GM21528 (cell line): ENCODE results near the gene PRDX3.

Experiments
- ATAC-seq: cut with Tn5 transposase; IDR thresholded peaks from one replicate; pipeline ENCODE4 v1.9.1; 2021; ENCODE audit warnings: mild to moderate bottlenecking, moderate library complexity; ENCODE audit not compliant: unreplicated experiment, low FRiP score

The PRDX3 gene

DNA sequence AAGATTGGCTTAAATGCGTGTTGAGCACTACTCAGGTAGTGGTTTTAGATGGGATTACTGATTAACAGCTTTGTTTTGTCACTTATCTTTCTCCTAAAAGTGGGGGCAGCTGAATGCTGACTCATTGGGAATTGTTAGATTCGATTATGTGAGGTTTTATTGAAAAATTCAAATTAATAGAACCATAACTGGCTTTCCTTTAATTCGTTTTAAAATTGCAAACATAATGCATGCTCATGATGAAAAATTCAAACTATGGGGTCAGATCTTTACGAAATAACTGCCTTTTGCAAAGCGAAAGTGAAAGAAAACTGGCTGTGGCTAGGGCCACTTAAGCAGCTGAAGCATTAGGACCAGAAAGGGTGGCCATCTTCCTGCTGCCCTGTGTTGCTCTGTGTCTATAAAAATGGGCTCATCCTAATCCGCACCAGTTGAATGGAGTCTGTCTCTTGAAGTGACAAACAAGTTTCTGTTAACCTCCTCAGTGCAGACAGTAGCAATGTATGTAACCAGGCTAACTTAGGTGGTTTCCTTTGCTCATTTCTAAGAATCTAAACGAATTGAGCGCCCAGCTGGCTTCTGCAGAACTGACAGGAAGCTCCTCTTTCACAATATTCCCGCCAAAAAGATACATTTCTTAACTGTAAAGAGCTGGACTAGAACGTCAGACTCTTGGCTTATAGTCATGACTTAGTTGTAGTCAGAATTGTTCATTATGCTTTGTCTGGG, 46.9 kb downstream of the PRDX3 start:
- ATAC-seq, result no peak

DNA sequence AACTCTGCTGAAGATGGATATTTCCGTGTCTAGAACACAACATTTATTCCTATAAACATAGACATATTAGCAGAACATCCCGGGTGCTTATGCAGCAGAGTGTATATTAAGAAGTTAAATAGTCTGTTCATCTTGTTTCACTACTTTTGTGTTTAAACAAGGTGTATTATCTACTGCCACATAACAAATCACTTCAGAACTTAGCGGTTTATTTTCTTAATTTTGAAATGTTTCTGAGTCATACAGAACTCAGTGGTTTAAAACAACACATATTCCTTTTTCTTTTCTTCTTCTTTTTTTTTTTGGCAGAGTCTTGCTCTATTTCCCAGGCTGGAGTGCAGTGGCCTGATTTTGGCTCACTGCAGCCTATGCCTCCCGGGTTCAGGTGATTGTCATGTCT, 48.9 kb downstream of the PRDX3 start:
- ATAC-seq, result no peak

- ATAC-seq, result no peak
Observed at GRCh38 chr10:119125942-119126341, 52.7 kb downstream of the PRDX3 start.

DNA sequence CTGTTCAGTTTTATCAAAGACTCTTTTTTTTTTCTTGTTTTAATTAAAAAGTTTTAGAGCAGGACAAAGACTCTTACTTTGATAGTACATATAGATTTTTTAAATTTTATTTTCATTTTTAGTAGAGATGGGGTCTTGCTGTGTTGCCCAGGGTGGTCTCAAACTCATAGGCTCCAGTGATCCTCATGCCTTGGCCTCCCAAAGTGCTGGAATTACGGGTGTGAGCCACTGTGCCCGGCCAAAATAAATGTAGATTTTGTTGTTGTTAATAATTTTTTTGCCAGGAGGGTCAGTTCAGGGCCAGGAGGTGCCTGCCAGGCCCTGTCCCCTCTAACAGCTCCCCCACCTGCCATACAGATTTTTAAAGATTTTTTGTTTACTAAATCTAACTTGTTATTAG, 57.7 kb downstream of the PRDX3 start:
- no peak for ATAC-seq

DNA sequence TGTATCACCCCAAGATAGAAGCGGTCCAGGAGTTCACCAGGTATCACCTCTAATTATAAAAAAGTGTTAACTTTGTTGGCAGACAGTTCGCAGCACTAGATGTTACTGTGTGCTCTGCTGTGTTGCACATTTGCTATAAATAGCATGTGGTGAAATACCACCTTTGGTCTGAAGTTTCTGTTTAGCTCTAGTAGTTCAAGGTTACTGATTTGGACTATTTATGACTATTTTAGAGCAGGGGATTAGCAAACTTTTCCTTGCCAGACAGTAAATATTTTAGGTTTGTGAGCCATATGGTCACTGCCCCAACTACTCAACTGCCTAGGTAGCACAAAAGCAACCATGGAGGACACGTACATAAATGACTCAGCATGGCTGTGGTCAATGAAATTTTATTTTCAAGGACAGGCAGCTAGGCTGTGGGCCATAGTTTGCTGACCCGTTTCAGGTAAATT, 58.2 kb downstream of the PRDX3 start:
- ATAC-seq, result peak; percentile 89

DNA sequence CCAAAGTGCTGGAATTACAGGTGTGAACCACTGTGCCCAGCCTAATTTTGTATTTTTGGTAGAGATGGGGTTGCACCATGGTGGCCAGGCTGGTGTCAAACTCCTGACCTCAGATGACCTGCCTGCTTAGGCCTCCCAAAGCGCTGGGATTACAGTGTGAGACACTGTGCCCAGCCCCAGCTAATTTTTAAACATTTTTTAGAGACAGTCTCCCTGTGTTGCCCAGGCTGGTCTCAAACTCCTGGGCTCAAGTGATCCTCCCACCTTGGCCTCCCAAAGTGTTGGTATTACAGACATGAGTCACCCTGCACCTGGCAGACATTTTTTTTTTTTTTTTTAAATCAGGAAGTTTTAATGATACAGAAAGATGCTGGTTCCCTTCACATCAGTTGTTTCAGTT, 59.2 kb downstream of the PRDX3 start:
- ATAC-seq, result no peak

- no peak for ATAC-seq
Observed at GRCh38 chr10:119118231-119118630, 60.4 kb downstream of the PRDX3 start.
